CD4-positive, alpha-beta T cell (primary cell): Measurements from ENCODE around the gene LDB2. TPM values are rescaled to one million over a fixed set of nuclear protein-coding genes. Genes with fewer than 3 reads are reported as not detected.

Source experiments
- ATAC-seq: fragments of 200-7000 bp; cut with Tn5 transposase; one replicate; pipeline ENCODE4 v1.10.0; 2022; ENCODE audit warnings: mild to moderate bottlenecking; ENCODE audit not compliant: poor library complexity
- CTCF ChIA-PET: fragments of 350-600 bp; sonication (Branson Sonifier 250); formaldehyde crosslinking; loops from one replicate; lab custom pipeline; 2021; ENCODE audit warnings: antibody characterized with exemption, inconsistent platforms; lab: Charles Lee
- POLR2A ChIA-PET: fragments of 350-600 bp; sonication (Branson Sonifier 250); formaldehyde crosslinking; loops from one replicate; lab custom pipeline; 2021; ENCODE audit warnings: antibody characterized with exemption, inconsistent platforms; lab: Charles Lee
- DNase-seq, 14 experiments: peaks; one replicate each; pipeline ENCODE4 v3.0.0-alpha.2; 2013 to 2020; ENCODE audit warnings: mixed read lengths in 2 of 14
- H3K27ac ChIP-seq, 2 donors: one replicate each; pipeline versions ENCODE4 v1.5.1 to v1.7.0; 2013; ENCODE audit warnings: low read length in 2 of 2, low read depth in 1 of 2, mild to moderate bottlenecking in 1 of 2
- H3K27me3 ChIP-seq, 2 experiments: 1 replicate in 1 of 2; 2 replicates in 1 of 2; pipeline versions ENCODE4 v1.6.1 to v1.7.0; 2013; ENCODE audit warnings: low read length in 2 of 2, control low read depth in 1 of 2, mild to moderate bottlenecking in 1 of 2, moderate library complexity in 1 of 2; ENCODE audit not compliant: insufficient read depth in 2 of 2, control insufficient read depth in 1 of 2
- H3K36me3 ChIP-seq: one replicate; pipeline ENCODE4 v1.6.1; 2013; ENCODE audit warnings: low read length, control low read depth; ENCODE audit not compliant: insufficient read depth
- H3K4me1 ChIP-seq: one replicate; pipeline ENCODE4 v1.6.1; 2013; ENCODE audit warnings: low read length, control low read depth; ENCODE audit not compliant: insufficient read depth
- H3K4me3 ChIP-seq: one replicate; pipeline ENCODE4 v1.5.1; 2013; ENCODE audit warnings: mild to moderate bottlenecking, low read length, moderate library complexity
- H3K9me3 ChIP-seq, 2 experiments: 1 replicate in 1 of 2; 2 replicates in 1 of 2; pipeline versions ENCODE4 v1.6.1 to v1.7.0; 2013; ENCODE audit warnings: low read length in 2 of 2, mild to moderate bottlenecking in 2 of 2, control low read depth in 1 of 2, moderate library complexity in 1 of 2; ENCODE audit not compliant: control insufficient read depth in 1 of 2, insufficient read depth in 1 of 2
- H3K27ac Mint-ChIP-seq: one replicate; pipeline ENCODE4 v1.8.0; 2020; ENCODE audit warnings: mixed read lengths
- H3K27me3 Mint-ChIP-seq: one replicate; pipeline ENCODE4 v1.8.0; 2021; ENCODE audit warnings: mixed read lengths
- H3K36me3 Mint-ChIP-seq: one replicate; pipeline ENCODE4 v1.8.0; 2021; ENCODE audit warnings: low read depth, mixed read lengths
- H3K4me1 Mint-ChIP-seq: one replicate; pipeline ENCODE4 v1.8.0; 2021; ENCODE audit warnings: low read depth, mixed read lengths
- H3K4me3 Mint-ChIP-seq: one replicate; pipeline ENCODE4 v1.8.0; 2020; ENCODE audit warnings: mild to moderate bottlenecking, mixed read lengths
- H3K9me3 Mint-ChIP-seq: one replicate; pipeline ENCODE4 v1.8.0; 2020; ENCODE audit warnings: mixed read lengths
- CTCF ChIP-seq: fragments of 200-600 bp; IDR thresholded peaks from one replicate; pipeline ENCODE4 v1.8.0; 2022; ENCODE audit warnings: antibody characterized with exemption, mild to moderate bottlenecking
- intact Hi-C, 2 experiments: fragments of 100-400 bp; cut with DNase I in 1 of 2; cut with micrococcal nuclease in 1 of 2; formaldehyde crosslinking; loops; one replicate each; pipeline versions ENCODE4 v1.15.1 to v1.9.0; 2023 to 2025; cut with DNase I, micrococcal nuclease
- total RNA-seq, 174 experiments: library from RNA in 2 of 174; stranded (reverse) in 2 of 174; gene quantifications; one replicate each; pipeline ENCODE4 v1.2.3 and lab custom pipeline; 2021 to 2026

The LDB2 gene
- total RNA-seq, 2 experiments from 2014 or later, result not detected

- Histone ChIP-seq H3K4me1 (no peaks in the 10 kb centered on the region), H3K4me3 (no peak overlapping the region), H3K36me3 (no peaks in the 10 kb centered on the region), H3K27me3 (no peaks in the 10 kb centered on the region), H3K27ac (no peak overlapping the region), H3K9me3 (peaks cover 0 to 3% of the 10 kb centered on the region in 2 experiments)
- intact Hi-C loops, result no loop called here
- Mint-ChIP-seq H3K9me3 (peaks cover 4% of the 10 kb centered on the region), H3K27ac (no peak overlapping the region), H3K36me3 (no peaks in the 10 kb centered on the region), H3K27me3 (peaks cover 7% of the 10 kb centered on the region), H3K4me1 (no peaks in the 10 kb centered on the region), H3K4me3 (no peak overlapping the region)
- CTCF ChIA-PET, result no interaction called here
- ATAC-seq (no peak), DNase-seq (no peak)
- POLR2A ChIA-PET, result no interaction called here
- no peak for TF ChIP-seq CTCF
Measured at GRCh38 chr4:16741287-16741686, 157.2 kb downstream of the LDB2 start.

GRCh38 chr4:16739997-16740624 is 158.3 kb downstream of the LDB2 start:
- POLR2A ChIA-PET, result no interaction called here
- intact Hi-C loops, result no loop called here
- no peaks in the 10 kb centered on the region for H3K36me3 ChIP-seq
- H3K4me1 ChIP-seq, result no peaks in the 10 kb centered on the region
- no peak overlapping the region for H3K27ac ChIP-seq
- H3K27ac Mint-ChIP-seq, result no peak overlapping the region
- peaks cover 0 to 3% of the 10 kb centered on the region in 2 experiments for H3K9me3 ChIP-seq
- no peaks in the 10 kb centered on the region for H3K27me3 ChIP-seq
- no peaks in the 10 kb centered on the region for H3K4me1 Mint-ChIP-seq
- peaks cover 4% of the 10 kb centered on the region for H3K9me3 Mint-ChIP-seq
- H3K27me3 Mint-ChIP-seq, result peaks cover 7% of the 10 kb centered on the region
- no peak for DNase-seq
- CTCF ChIA-PET, result no interaction called here
- H3K4me3 ChIP-seq, result no peak overlapping the region
- no peaks in the 10 kb centered on the region for H3K36me3 Mint-ChIP-seq
- TF ChIP-seq CTCF, result no peak
- no peak for ATAC-seq
- H3K4me3 Mint-ChIP-seq, result no peak overlapping the region

DNA sequence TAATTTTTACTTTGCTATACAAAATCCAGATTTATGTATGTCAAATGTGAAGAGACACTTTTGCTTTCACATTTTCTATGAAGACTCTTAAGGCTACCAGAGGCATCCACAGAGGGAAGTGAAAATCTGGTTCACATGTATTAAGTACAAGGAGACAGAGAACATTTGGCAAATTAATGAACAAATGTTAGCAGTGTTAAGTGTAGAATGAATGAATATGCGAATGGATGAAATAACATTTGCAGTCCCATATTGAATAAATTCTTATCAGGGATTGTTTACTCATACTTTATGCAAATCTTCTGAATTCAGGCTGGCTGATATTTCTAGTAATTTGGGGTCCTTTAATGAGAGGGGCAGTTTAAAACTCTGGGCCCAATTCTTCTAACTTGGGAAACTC is 159.9 kb downstream of the LDB2 start:
- CTCF ChIA-PET, result no interaction called here

More for the DNA sequence above, 159.9 kb downstream of the LDB2 start:
- H3K36me3 ChIP-seq, result no peaks in the 10 kb centered on the region
- H3K4me3 Mint-ChIP-seq, result no peak overlapping the region
- POLR2A ChIA-PET, result no interaction called here
- DNase-seq (no peak), ATAC-seq (no peak)
- peaks cover 4% of the 10 kb centered on the region for H3K9me3 Mint-ChIP-seq
- TF ChIP-seq CTCF, result no peak
- H3K9me3 ChIP-seq, result peaks cover 0 to 3% of the 10 kb centered on the region in 2 experiments
- H3K4me3 ChIP-seq, result no peak overlapping the region
- intact Hi-C loops, result no loop called here
- no peak overlapping the region for H3K27ac ChIP-seq
- no peaks in the 10 kb centered on the region for H3K36me3 Mint-ChIP-seq
- H3K27me3 ChIP-seq, result no peaks in the 10 kb centered on the region
- H3K4me1 ChIP-seq, result no peaks in the 10 kb centered on the region
- H3K4me1 Mint-ChIP-seq, result no peaks in the 10 kb centered on the region
- no peak overlapping the region for H3K27ac Mint-ChIP-seq
- H3K27me3 Mint-ChIP-seq, result peaks cover 4% of the 10 kb centered on the region
